GM12801 (cell line): ENCODE data around the gene CACNG3.

ENCODE experiments used
- CTCF ChIP-seq: IDR thresholded peaks from one replicate; pipeline ENCODE4 v1.5.1; 2011; ENCODE audit warnings: control low read depth; ENCODE audit not compliant: insufficient read length; ENCODE audit errors: extremely low read depth

The CACNG3 gene

GRCh38 chr16:24255456-24256371 lies at the start of gene CACNG3:
CACNG3 (plus strand) TSS chr16:24256335; CDS start chr16:24256755, 420 bp downstream.
- TF ChIP-seq CTCF: no peak

- no peak for TF ChIP-seq CTCF
These were observed 49.2 kb upstream of the CACNG3 start for GRCh38 chr16:24206926-24207325.

GRCh38 chr16:24208710-24209109 lies 47.4 kb upstream of the CACNG3 start:
- TF ChIP-seq CTCF: no peak

- TF ChIP-seq CTCF: no peak
These were observed 41.1 kb upstream of the CACNG3 start for GRCh38 chr16:24214992-24215391.

- no peak for TF ChIP-seq CTCF
These were observed 39.2 kb upstream of the CACNG3 start for GRCh38 chr16:24216961-24217360.

- no peak for TF ChIP-seq CTCF
These were observed 38.7 kb upstream of the CACNG3 start for GRCh38 chr16:24217461-24217860.

- TF ChIP-seq CTCF: no peak
These were observed 37.8 kb upstream of the CACNG3 start for GRCh38 chr16:24218299-24218698.
